ENCODE results near the gene MAPKAPK2.

- TF ChIP-seq, protein P1, sequence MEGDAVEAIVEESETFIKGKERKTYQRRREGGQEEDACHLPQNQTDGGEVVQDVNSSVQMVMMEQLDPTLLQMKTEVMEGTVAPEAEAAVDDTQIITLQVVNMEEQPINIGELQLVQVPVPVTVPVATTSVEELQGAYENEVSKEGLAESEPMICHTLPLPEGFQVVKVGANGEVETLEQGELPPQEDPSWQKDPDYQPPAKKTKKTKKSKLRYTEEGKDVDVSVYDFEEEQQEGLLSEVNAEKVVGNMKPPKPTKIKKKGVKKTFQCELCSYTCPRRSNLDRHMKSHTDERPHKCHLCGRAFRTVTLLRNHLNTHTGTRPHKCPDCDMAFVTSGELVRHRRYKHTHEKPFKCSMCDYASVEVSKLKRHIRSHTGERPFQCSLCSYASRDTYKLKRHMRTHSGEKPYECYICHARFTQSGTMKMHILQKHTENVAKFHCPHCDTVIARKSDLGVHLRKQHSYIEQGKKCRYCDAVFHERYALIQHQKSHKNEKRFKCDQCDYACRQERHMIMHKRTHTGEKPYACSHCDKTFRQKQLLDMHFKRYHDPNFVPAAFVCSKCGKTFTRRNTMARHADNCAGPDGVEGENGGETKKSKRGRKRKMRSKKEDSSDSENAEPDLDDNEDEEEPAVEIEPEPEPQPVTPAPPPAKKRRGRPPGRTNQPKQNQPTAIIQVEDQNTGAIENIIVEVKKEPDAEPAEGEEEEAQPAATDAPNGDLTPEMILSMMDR (IDR thresholded peaks at IDR 0.05 in 8 of 11, conservative IDR thresholded peaks at IDR 0.05 in 3 of 11), result no peak
- TF ChIP-seq POLR2A (IDR thresholded peaks at IDR 0.05), result no peak
Observed at GRCh38 chr1:206779638-206780037, 94.9 kb downstream of the MAPKAPK2 start.

All from spleen (tissue), 7 donors.